DMS153 (cell line): ENCODE measurements around the gene DENND5B.
A peak's percentile ranks its signal among the peaks of the same experiment; 100 is the strongest.
"Not testable (repeated sequence)": the region's sequence is repeated elsewhere in the genome, so short reads cannot be mapped to it uniquely, and the experiment has no call there.

Experiments
- DNase-seq: peaks from one replicate; lab custom pipeline; 2025; lab: John Stamatoyannopoulos, UW

DENND5B gene

GRCh38 chr12:31377210-31377609 is 213.7 kb downstream of the DENND5B start:
- DNase-seq, result not testable (repeated sequence)

GRCh38 chr12:31375422-31375821 is 215.5 kb downstream of the DENND5B start:
- not testable (repeated sequence) for DNase-seq

GRCh38 chr12:31371256-31371620 is 219.7 kb downstream of the DENND5B start:
- DNase-seq, result no peak

GRCh38 chr12:31370531-31371255 is 220.2 kb downstream of the DENND5B start:
- no peak for DNase-seq

GRCh38 chr12:31369712-31370521 is 221.0 kb downstream of the DENND5B start:
- peak; percentile 77 for DNase-seq

GRCh38 chr12:31368666-31369361 is 222.1 kb downstream of the DENND5B start:
- DNase-seq, result peak; percentile 43

- no peak for DNase-seq
These were observed 224.8 kb downstream of the DENND5B start for GRCh38 chr12:31366104-31366621.

GRCh38 chr12:31363831-31364230 is 227.1 kb downstream of the DENND5B start:
- DNase-seq, result no peak

GRCh38 chr12:31363416-31363809 is 227.5 kb downstream of the DENND5B start:
- DNase-seq, result no peak

- DNase-seq, result peak; percentile 40
These were observed 228.0 kb downstream of the DENND5B start for GRCh38 chr12:31362759-31363415.

GRCh38 chr12:31362115-31362758 is 228.7 kb downstream of the DENND5B start:
- peak; percentile 78 for DNase-seq

- DNase-seq, result no peak
These were observed 229.2 kb downstream of the DENND5B start for GRCh38 chr12:31361730-31362114.

- no peak for DNase-seq
These were observed 235.2 kb downstream of the DENND5B start for GRCh38 chr12:31355747-31356107.

- peak; percentile 97 for DNase-seq
These were observed 236.9 kb downstream of the DENND5B start for GRCh38 chr12:31353750-31354708.

- DNase-seq, result no peak
These were observed 244.7 kb downstream of the DENND5B start for GRCh38 chr12:31346267-31346666.

- DNase-seq, result no peak
These were observed 247.8 kb downstream of the DENND5B start for GRCh38 chr12:31343139-31343538.

- DNase-seq, result no peak
These were observed 248.7 kb downstream of the DENND5B start for GRCh38 chr12:31342286-31342685.

GRCh38 chr12:31339831-31340622 is 250.9 kb downstream of the DENND5B start:
- no peak for DNase-seq

- no peak for DNase-seq
These were observed 253.0 kb downstream of the DENND5B start for GRCh38 chr12:31337952-31338351.
